ENCODE results near the gene NDUFA1.
"Not testable (repeated sequence)": the region's sequence is repeated elsewhere in the genome, so short reads cannot be mapped to it uniquely, and the experiment has no call there.

NDUFA1 gene

DNA sequence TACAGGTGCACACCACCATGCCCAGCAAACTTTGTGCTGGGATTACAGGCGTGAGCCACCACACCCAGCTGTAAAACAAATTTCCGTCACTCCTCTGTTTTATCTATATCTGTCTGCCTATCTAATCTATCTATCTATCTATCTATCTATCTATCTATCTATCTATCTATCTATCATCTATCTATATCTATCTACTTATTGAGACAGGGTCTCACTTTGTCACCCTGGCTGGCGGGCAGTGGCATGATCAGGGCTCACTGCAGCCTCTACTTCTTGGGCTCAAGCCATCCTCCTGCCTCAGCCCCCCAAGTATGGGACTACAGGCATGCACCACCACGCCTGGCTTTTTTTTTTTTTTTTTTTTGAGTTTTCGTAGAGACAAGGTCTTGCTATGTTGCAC, 44.7 kb downstream of the NDUFA1 start:
- no peak for DNase-seq

DNA sequence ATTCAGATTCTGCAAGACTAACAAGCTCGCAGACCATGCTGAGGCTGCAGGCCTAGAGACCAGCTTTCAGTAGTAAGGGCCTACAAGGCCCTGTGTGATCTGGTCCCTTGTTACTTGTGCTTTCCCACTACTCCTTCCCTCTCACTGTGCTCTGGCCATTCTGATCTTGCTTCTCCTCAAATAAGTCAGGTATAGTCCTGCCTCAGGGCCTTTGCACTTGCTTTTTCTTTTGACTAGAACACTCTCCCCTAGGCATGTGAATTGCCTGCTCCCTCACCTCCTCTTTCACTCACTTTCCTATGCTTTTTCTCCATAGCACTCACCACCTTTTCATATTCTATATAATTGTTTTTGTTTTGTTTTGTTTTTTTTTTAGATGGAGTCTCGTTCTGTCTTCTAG, 46.2 kb downstream of the NDUFA1 start:
- no peak for DNase-seq

DNA sequence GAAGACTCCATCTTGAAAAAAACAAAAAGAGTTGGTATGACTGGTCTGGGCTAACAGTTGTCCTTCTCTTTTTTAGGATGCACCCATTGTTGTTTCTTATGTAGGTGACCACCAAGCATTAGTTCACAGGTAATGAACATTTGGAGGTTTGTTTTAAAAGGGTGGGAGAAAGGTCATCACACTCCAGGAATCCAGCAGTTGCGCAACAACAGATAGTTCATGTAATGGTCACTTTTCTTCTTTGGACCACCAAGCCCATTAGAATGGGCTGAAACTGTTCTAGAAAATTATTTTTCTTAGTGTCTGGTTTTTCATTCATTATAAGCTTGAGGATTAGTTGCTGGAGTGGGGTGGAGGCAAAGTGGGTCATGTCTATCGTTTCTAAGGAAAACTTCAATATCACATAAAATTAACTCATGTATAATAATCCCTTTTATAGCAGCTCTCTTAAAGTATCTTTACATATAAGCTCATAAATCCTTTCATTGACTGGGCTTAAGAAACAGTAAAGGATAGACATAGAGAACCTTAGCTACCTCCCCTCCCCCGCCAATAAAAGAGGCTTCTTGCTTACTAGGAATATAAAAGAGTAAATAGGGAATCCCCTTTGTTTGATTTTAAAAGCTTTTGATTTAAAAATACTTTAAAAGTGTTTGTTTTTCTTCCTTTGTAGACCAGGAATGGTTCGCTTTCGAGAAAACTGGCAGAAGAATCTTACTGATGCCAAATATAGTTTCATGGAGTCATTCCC, 48.4 kb downstream of the NDUFA1 start:
- no peak for DNase-seq

DNA sequence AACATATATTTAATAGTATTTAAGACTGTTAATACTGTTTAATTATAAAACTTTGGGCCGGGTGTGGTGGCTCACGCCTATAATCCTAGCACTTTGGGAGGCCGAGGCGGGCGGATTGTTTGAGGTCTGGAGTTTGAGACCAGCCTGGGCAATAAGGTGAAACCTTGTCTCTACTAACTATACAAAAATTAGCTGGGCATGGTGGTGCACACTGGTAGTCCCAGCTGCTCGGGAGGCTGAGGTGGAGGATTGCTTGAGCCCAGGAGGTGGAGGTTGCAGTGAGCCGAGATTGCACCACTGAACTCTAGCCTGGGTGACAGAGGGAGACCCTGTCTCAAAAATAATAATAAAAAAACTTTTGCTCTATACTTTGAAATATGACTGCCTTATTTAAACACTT, 50.8 kb downstream of the NDUFA1 start:
- not testable (repeated sequence) for DNase-seq

Data from CD4-positive, alpha-beta T cell treated with Interleukin-17A for 4 hours (primary cell).